SK-N-DZ (cell line): ENCODE data around the gene NYAP2.

Experiments
- DNase-seq: peaks from one replicate; pipeline ENCODE4 v3.0.0-alpha.2; 2015; ENCODE audit warnings: low spot score

Gene NYAP2

GRCh38 chr2:225428360-225428759, 28.9 kb downstream of the NYAP2 start:
- no peak for DNase-seq

- DNase-seq = peak; percentile 75
Measured at GRCh38 chr2:225429717-225430116, 30.2 kb downstream of the NYAP2 start.

GRCh38 chr2:225431105-225431863, 31.8 kb downstream of the NYAP2 start:
- DNase-seq = no peak

GRCh38 chr2:225434014-225434413, 34.5 kb downstream of the NYAP2 start:
- no peak for DNase-seq

- DNase-seq = no peak
Measured at GRCh38 chr2:225437319-225437718, 37.8 kb downstream of the NYAP2 start.

- DNase-seq = no peak
Measured at GRCh38 chr2:225438248-225438647, 38.7 kb downstream of the NYAP2 start.

- no peak for DNase-seq
Measured at GRCh38 chr2:225452677-225453076, 53.2 kb downstream of the NYAP2 start.

- DNase-seq = no peak
Measured at GRCh38 chr2:225454412-225454811, 54.9 kb downstream of the NYAP2 start.

- no peak for DNase-seq
Measured at GRCh38 chr2:225456619-225457260, 57.2 kb downstream of the NYAP2 start.

GRCh38 chr2:225457482-225457881, 58.0 kb downstream of the NYAP2 start:
- DNase-seq = no peak

GRCh38 chr2:225458431-225459117, 59.1 kb downstream of the NYAP2 start:
- no peak for DNase-seq

- DNase-seq = no peak
Measured at GRCh38 chr2:225462417-225462816, 62.9 kb downstream of the NYAP2 start.

- DNase-seq = no peak
Measured at GRCh38 chr2:225462945-225463344, 63.4 kb downstream of the NYAP2 start.

GRCh38 chr2:225463449-225463848, 63.9 kb downstream of the NYAP2 start:
- no peak for DNase-seq

- DNase-seq = no peak
Measured at GRCh38 chr2:225464346-225465025, 65.0 kb downstream of the NYAP2 start.

GRCh38 chr2:225465827-225466226, 66.3 kb downstream of the NYAP2 start:
- DNase-seq = no peak

- DNase-seq = no peak
Measured at GRCh38 chr2:225466891-225467604, 67.5 kb downstream of the NYAP2 start.

- no peak for DNase-seq
Measured at GRCh38 chr2:225468131-225468530, 68.6 kb downstream of the NYAP2 start.

GRCh38 chr2:225471039-225471438, 71.5 kb downstream of the NYAP2 start:
- DNase-seq = no peak

- DNase-seq = no peak
Measured at GRCh38 chr2:225471482-225471881, 72.0 kb downstream of the NYAP2 start.

GRCh38 chr2:225472161-225472560, 72.7 kb downstream of the NYAP2 start:
- no peak for DNase-seq
